Measurements from ENCODE around the gene ERCC1.

ERCC1 gene

GRCh38 chr19:45464852-45465441, 41.2 kb upstream of the ERCC1 start:
- TF ChIP-seq, protein P1, sequence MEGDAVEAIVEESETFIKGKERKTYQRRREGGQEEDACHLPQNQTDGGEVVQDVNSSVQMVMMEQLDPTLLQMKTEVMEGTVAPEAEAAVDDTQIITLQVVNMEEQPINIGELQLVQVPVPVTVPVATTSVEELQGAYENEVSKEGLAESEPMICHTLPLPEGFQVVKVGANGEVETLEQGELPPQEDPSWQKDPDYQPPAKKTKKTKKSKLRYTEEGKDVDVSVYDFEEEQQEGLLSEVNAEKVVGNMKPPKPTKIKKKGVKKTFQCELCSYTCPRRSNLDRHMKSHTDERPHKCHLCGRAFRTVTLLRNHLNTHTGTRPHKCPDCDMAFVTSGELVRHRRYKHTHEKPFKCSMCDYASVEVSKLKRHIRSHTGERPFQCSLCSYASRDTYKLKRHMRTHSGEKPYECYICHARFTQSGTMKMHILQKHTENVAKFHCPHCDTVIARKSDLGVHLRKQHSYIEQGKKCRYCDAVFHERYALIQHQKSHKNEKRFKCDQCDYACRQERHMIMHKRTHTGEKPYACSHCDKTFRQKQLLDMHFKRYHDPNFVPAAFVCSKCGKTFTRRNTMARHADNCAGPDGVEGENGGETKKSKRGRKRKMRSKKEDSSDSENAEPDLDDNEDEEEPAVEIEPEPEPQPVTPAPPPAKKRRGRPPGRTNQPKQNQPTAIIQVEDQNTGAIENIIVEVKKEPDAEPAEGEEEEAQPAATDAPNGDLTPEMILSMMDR (IDR thresholded peaks at IDR 0.05; ENCODE audit: extremely low read depth, insufficient read depth, missing control alignments), result no peak
- no peak for DNase-seq (ENCODE audit: low spot score)
- in situ Hi-C loops (cut with MboI; ENCODE audit: low pct_unique_long_range_greater_than_20kb, low sequenced_read_pairs, unreplicated experiment), result no loop called here

- in situ Hi-C loops (cut with MboI; ENCODE audit: low pct_unique_long_range_greater_than_20kb, low sequenced_read_pairs, unreplicated experiment), result no loop called here
- no peak for DNase-seq (ENCODE audit: low spot score)
- TF ChIP-seq, protein P1 (IDR thresholded peaks at IDR 0.05; ENCODE audit: extremely low read depth, insufficient read depth, missing control alignments), result no peak
These were observed 40.6 kb upstream of the ERCC1 start for GRCh38 chr19:45464274-45464673.

DNA sequence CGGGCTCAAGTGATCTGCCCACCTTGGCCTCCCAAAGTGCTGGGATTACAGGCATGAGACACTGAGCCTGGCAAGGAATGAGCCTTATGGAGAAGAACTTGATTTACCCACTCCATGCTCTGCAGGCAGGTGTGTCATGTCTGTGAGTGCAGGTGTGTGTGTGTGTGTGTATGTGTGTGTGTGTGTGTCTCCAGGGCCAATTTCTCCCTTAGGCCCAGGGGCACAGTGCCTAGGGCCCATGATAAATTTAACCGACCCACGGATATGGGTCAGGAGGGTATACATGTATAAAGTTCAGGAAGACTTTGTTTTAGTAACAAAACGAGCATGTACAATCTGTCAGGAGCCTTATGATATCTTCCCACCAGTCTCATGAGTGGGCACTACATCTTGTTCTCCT, 39.5 kb upstream of the ERCC1 start:
- in situ Hi-C loops (cut with MboI; ENCODE audit: low pct_unique_long_range_greater_than_20kb, low sequenced_read_pairs, unreplicated experiment), result no loop called here
- no peak for DNase-seq (ENCODE audit: low spot score)
- TF ChIP-seq, protein P1 (IDR thresholded peaks at IDR 0.05; ENCODE audit: extremely low read depth, insufficient read depth, missing control alignments), result no peak

GRCh38 chr19:45462174-45462573, 38.5 kb upstream of the ERCC1 start:
- in situ Hi-C loops (cut with MboI; ENCODE audit: low pct_unique_long_range_greater_than_20kb, low sequenced_read_pairs, unreplicated experiment), result no loop called here
- TF ChIP-seq, protein P1 (IDR thresholded peaks at IDR 0.05; ENCODE audit: extremely low read depth, insufficient read depth, missing control alignments), result no peak
- no peak for DNase-seq (ENCODE audit: low spot score)

DNA sequence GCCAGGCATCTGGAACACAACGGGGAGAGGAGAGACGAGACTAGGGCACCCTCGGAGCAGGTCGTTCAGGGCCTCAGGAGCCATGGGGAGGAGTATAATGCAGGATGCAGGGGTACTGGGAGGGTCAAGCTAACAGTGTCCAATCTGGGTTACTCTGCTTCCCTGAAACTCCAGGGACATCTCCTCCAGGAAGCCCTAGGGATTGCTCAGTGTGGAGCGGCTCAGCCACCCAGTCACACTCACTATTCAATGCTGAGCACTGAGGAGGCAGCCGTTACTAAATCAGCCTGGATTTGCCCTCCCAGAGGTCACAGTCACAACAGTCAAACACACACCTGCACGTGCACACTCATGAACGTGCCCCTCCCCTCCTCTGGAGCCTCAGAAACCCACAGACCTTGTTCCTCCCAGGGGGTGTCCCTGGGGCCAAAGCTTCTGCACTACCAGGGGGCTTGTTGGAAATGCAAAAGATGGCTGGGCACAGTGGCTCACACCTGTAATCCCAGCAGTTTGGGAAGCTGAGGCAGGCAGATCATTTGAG, 37.2 kb upstream of the ERCC1 start:
- DNase-seq (ENCODE audit: low spot score), result no peak
- in situ Hi-C loops (cut with MboI; ENCODE audit: low pct_unique_long_range_greater_than_20kb, low sequenced_read_pairs, unreplicated experiment), result no loop called here
- TF ChIP-seq, protein P1 (IDR thresholded peaks at IDR 0.05; ENCODE audit: extremely low read depth, insufficient read depth, missing control alignments), result no peak

DNA sequence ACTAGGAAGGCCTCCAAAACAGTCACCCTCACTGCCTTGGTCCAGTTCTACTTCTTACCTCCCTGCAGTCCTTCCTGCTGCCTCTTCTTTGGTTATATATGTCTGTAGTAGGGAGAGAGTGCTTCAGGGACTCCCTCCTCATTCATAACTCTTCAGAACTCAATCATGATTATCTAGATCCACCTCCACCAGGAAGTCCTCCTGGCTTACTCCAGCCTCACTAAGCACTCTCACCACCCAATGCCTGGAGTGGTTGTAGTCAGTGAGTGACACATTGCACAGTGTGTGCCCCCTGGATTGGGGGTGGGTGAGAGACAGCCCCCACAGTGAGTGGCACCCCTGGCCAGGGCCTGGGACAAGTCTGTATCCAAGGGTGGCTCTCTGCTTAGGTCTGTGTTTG, 34.1 kb upstream of the ERCC1 start:
- TF ChIP-seq, protein P1 (IDR thresholded peaks at IDR 0.05; ENCODE audit: extremely low read depth, insufficient read depth, missing control alignments), result no peak
- DNase-seq (ENCODE audit: low spot score), result no peak
- in situ Hi-C loops (cut with MboI; ENCODE audit: low pct_unique_long_range_greater_than_20kb, low sequenced_read_pairs, unreplicated experiment), result no loop called here

Data from GM13977 (cell line).